HepG2 (cell line): ENCODE results near the gene RPUSD3. TPM values are rescaled to one million over a fixed set of nuclear protein-coding genes. Genes with fewer than 3 reads are reported as not detected.

Source experiments
- AGO1 ChIP-seq: fragments of 200-400 bp; formaldehyde crosslinking; IDR thresholded peaks from 2 replicates; pipeline ENCODE4 v1.6.1; 2017; ENCODE audit warnings: mild to moderate bottlenecking, low read depth, low read length, moderate library complexity; ENCODE audit not compliant: poor library complexity, severe bottlenecking
- BATF2 ChIP-seq: sonication (generic); formaldehyde crosslinking; IDR thresholded peaks from 2 replicates; pipeline ENCODE4 v1.8.0; 2022; ENCODE audit warnings: mild to moderate bottlenecking, missing genetic modification reagents, moderate library complexity
- ISL2 ChIP-seq: sonication (generic); formaldehyde crosslinking; IDR thresholded peaks from 2 replicates; pipeline ENCODE4 v1.5.0; 2020; ENCODE audit warnings: missing genetic modification reagents
- PAX8 ChIP-seq: sonication (generic); formaldehyde crosslinking; IDR thresholded peaks from 2 replicates; pipeline ENCODE4 v1.8.0; 2022; ENCODE audit warnings: mild to moderate bottlenecking, missing genetic modification reagents, borderline replicate concordance
- SNRNP70 ChIP-seq: fragments of 200-400 bp; formaldehyde crosslinking; IDR thresholded peaks from 2 replicates; pipeline ENCODE4 v1.6.1; 2017; ENCODE audit warnings: mild to moderate bottlenecking, low read depth, low read length, moderate library complexity
- ZBTB25 ChIP-seq: IDR thresholded peaks from 2 replicates; pipeline ENCODE4 v1.6.1; 2018; ENCODE audit warnings: missing genetic modification reagents
- ZNF138 ChIP-seq: sonication (generic); formaldehyde crosslinking; IDR thresholded peaks from 2 replicates; pipeline ENCODE4 v1.5.0; 2020; ENCODE audit warnings: mild to moderate bottlenecking, low read depth, missing genetic modification reagents
- ZNF761 ChIP-seq: sonication (generic); formaldehyde crosslinking; conservative IDR thresholded peaks from 2 replicates; pipeline ENCODE4 v1.4.0; 2020; ENCODE audit warnings: mild to moderate bottlenecking, missing genetic modification reagents
- ZNF850 ChIP-seq: sonication (generic); formaldehyde crosslinking; conservative IDR thresholded peaks from 2 replicates; pipeline ENCODE4 v1.9.0; 2021; ENCODE audit warnings: mild to moderate bottlenecking, missing genetic modification reagents
- ZNF883 ChIP-seq: sonication (generic); formaldehyde crosslinking; IDR thresholded peaks from 2 replicates; pipeline ENCODE4 v1.5.1; 2020; ENCODE audit warnings: mild to moderate bottlenecking, missing genetic modification reagents; ENCODE audit errors: not compliant biosample characterization
- ZSCAN22 ChIP-seq: sonication (generic); formaldehyde crosslinking; IDR thresholded peaks from 2 replicates; pipeline ENCODE4 v1.4.0; 2020; ENCODE audit warnings: mild to moderate bottlenecking, missing genetic modification reagents
- ZSCAN31 ChIP-seq: sonication (generic); formaldehyde crosslinking; IDR thresholded peaks from 2 replicates; pipeline ENCODE4 v1.5.0; 2020; ENCODE audit warnings: low read depth, mild to moderate bottlenecking, missing genetic modification reagents
- polyA plus RNA-seq, 8 experiments: library from polyadenylated mRNA; depleted of rRNA in 3 of 8; stranded (reverse) in 7 of 8; unstranded in 1 of 8; fragments of >200 nt; fragmentation: Illumina TruSeq in 4 of 8; extraction: Trizol in 4 of 8; gene quantifications; 2 replicates each; pipeline versions ENCODE4 v1.2.1 to v1.2.3, GENCODE V29; 2011 to 2016; ENCODE audit warnings: low read depth in 4 of 8, missing spikeins in 1 of 8, mixed read lengths in 1 of 8; ENCODE audit not compliant: insufficient read depth in 1 of 8
- total RNA-seq, 5 experiments: library from RNA; depleted of rRNA; stranded (reverse); fragments of >200 nt; fragmentation: Illumina TruSeq; extraction: Trizol; gene quantifications; 2 replicates each; pipeline ENCODE4 v1.2.3, GENCODE V29; 2016; ENCODE audit warnings: low read depth in 1 of 5
- TF ChIP-seq, protein P1 (sequence below): sonication (generic); formaldehyde crosslinking; IDR thresholded peaks from 2 replicates; pipeline ENCODE4 v1.4.0; 2020; ENCODE audit warnings: low read depth, mild to moderate bottlenecking, missing genetic modification reagents
- TF ChIP-seq, protein P2 (sequence below): IDR thresholded peaks from 2 replicates; pipeline ENCODE4 v1.6.1; 2016; ENCODE audit warnings: mild to moderate bottlenecking, missing biosample characterization, missing genetic modification reagents
- TF ChIP-seq, protein P3 (sequence below): IDR thresholded peaks from 2 replicates; pipeline ENCODE4 v1.6.1; 2016; ENCODE audit warnings: missing compliant biosample characterization, missing genetic modification reagents, borderline replicate concordance
- TF ChIP-seq, protein P4 (sequence below): sonication (generic); formaldehyde crosslinking; IDR thresholded peaks from 2 replicates; pipeline ENCODE4 v1.8.0; 2022; ENCODE audit warnings: missing genetic modification reagents, mild to moderate bottlenecking, borderline replicate concordance
- TF ChIP-seq, protein P5 (sequence below): sonication (generic); formaldehyde crosslinking; IDR thresholded peaks from 2 replicates; pipeline ENCODE4 v1.8.0; 2022; ENCODE audit warnings: mild to moderate bottlenecking, missing genetic modification reagents
- TF ChIP-seq, protein P6 (sequence below): sonication (generic); formaldehyde crosslinking; IDR thresholded peaks from 2 replicates; pipeline ENCODE4 v1.9.0; 2021; ENCODE audit warnings: missing genetic modification reagents, borderline replicate concordance

Gene RPUSD3
- total and polyA plus RNA-seq, 2 of the 13 experiments (the other 11 are each of a cell fraction or from before 2014, with no cell fraction given) = 32.1 to 48.7 TPM

- TF ChIP-seq, protein P1, sequence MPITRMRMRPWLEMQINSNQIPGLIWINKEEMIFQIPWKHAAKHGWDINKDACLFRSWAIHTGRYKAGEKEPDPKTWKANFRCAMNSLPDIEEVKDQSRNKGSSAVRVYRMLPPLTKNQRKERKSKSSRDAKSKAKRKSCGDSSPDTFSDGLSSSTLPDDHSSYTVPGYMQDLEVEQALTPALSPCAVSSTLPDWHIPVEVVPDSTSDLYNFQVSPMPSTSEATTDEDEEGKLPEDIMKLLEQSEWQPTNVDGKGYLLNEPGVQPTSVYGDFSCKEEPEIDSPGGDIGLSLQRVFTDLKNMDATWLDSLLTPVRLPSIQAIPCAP (CRISPR knock-in tag) = peak; percentile 69; the same call in 1 of the 2 replicates
- TF ChIP-seq PAX8 (CRISPR knock-in tag) = 0 out of 2 replicates have a peak, but pooled peaks have one; percentile 60
- 0 out of 2 replicates have a peak, but pooled peaks have one; percentile 32 for TF ChIP-seq ZSCAN31 (CRISPR knock-in tag)
- TF ChIP-seq ISL2 = no peak
- 0 out of 2 replicates have a peak, but pooled peaks have one; percentile 45 for TF ChIP-seq ZSCAN22 (CRISPR knock-in tag)
- no peak for TF ChIP-seq AGO1
- TF ChIP-seq ZNF761 (CRISPR knock-in tag) = peak; percentile 86
- TF ChIP-seq, protein P2, sequence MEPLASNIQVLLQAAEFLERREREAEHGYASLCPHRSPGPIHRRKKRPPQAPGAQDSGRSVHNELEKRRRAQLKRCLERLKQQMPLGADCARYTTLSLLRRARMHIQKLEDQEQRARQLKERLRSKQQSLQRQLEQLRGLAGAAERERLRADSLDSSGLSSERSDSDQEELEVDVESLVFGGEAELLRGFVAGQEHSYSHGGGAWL (CRISPR knock-in tag) = peak; percentile 74; the same call in 1 of the 2 replicates
- TF ChIP-seq ZNF850 (CRISPR knock-in tag) = no peak
- TF ChIP-seq, protein P3, sequence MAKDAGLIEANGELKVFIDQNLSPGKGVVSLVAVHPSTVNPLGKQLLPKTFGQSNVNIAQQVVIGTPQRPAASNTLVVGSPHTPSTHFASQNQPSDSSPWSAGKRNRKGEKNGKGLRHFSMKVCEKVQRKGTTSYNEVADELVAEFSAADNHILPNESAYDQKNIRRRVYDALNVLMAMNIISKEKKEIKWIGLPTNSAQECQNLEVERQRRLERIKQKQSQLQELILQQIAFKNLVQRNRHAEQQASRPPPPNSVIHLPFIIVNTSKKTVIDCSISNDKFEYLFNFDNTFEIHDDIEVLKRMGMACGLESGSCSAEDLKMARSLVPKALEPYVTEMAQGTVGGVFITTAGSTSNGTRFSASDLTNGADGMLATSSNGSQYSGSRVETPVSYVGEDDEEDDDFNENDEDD (CRISPR knock-in tag) = peak; percentile 59; the same call in 1 of the 2 replicates
- peak; percentile 85 for TF ChIP-seq ZNF883 (CRISPR knock-in tag)
- TF ChIP-seq ZBTB25 (CRISPR knock-in tag) = no peak
- TF ChIP-seq, protein P4, sequence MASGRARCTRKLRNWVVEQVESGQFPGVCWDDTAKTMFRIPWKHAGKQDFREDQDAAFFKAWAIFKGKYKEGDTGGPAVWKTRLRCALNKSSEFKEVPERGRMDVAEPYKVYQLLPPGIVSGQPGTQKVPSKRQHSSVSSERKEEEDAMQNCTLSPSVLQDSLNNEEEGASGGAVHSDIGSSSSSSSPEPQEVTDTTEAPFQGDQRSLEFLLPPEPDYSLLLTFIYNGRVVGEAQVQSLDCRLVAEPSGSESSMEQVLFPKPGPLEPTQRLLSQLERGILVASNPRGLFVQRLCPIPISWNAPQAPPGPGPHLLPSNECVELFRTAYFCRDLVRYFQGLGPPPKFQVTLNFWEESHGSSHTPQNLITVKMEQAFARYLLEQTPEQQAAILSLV = no peak
- TF ChIP-seq, protein P5, sequence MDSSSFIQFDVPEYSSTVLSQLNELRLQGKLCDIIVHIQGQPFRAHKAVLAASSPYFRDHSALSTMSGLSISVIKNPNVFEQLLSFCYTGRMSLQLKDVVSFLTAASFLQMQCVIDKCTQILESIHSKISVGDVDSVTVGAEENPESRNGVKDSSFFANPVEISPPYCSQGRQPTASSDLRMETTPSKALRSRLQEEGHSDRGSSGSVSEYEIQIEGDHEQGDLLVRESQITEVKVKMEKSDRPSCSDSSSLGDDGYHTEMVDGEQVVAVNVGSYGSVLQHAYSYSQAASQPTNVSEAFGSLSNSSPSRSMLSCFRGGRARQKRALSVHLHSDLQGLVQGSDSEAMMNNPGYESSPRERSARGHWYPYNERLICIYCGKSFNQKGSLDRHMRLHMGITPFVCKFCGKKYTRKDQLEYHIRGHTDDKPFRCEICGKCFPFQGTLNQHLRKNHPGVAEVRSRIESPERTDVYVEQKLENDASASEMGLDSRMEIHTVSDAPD (CRISPR knock-in tag) = no peak
- TF ChIP-seq ZNF138 (CRISPR knock-in tag) = peak; percentile 69; the same call in 1 of the 2 replicates
- TF ChIP-seq SNRNP70 = no peak
- TF ChIP-seq, protein P6, sequence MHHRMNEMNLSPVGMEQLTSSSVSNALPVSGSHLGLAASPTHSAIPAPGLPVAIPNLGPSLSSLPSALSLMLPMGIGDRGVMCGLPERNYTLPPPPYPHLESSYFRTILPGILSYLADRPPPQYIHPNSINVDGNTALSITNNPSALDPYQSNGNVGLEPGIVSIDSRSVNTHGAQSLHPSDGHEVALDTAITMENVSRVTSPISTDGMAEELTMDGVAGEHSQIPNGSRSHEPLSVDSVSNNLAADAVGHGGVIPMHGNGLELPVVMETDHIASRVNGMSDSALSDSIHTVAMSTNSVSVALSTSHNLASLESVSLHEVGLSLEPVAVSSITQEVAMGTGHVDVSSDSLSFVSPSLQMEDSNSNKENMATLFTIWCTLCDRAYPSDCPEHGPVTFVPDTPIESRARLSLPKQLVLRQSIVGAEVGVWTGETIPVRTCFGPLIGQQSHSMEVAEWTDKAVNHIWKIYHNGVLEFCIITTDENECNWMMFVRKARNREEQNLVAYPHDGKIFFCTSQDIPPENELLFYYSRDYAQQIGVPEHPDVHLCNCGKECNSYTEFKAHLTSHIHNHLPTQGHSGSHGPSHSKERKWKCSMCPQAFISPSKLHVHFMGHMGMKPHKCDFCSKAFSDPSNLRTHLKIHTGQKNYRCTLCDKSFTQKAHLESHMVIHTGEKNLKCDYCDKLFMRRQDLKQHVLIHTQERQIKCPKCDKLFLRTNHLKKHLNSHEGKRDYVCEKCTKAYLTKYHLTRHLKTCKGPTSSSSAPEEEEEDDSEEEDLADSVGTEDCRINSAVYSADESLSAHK (CRISPR knock-in tag) = no peak
- no peak for TF ChIP-seq BATF2 (CRISPR knock-in tag)
Measured at GRCh38 chr3:9843715-9844438, at the start of gene RPUSD3 (continued).
